Putamen (tissue), 1 donor: Measurements from ENCODE around the gene NHLRC4.

ENCODE experiments used
- DNase-seq: peaks from one replicate; pipeline ENCODE4 v3.0.0-alpha.2; 2016; ENCODE audit warnings: low spot score

NHLRC4 gene

GRCh38 chr16:530111-530817, 36.5 kb upstream of the NHLRC4 start:
- no peak for DNase-seq

GRCh38 chr16:531494-532125, 35.2 kb upstream of the NHLRC4 start:
- DNase-seq = no peak

- no peak for DNase-seq
Observed at GRCh38 chr16:533391-534123, 33.2 kb upstream of the NHLRC4 start.

DNA sequence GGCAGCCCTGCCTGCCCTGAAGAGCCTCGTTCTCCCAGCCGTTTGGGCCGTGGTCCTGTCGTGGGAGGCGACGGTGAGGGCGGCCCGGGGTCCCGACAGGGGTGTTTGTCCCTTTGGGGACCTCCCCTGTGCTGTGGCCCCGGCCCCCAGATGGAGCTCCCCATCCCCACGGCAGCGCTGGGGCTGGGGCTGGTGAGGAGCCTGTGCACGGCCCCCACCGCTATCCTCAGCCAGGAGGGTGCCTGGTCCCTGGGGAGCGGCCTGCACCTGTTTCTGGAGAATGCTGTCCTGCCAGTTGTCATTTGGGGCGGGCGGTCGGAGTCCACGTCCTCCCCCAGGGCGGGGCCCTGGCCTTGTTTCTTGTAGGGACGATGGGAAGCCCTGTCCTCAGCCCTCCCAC, 32.7 kb upstream of the NHLRC4 start:
- DNase-seq = no peak

DNA sequence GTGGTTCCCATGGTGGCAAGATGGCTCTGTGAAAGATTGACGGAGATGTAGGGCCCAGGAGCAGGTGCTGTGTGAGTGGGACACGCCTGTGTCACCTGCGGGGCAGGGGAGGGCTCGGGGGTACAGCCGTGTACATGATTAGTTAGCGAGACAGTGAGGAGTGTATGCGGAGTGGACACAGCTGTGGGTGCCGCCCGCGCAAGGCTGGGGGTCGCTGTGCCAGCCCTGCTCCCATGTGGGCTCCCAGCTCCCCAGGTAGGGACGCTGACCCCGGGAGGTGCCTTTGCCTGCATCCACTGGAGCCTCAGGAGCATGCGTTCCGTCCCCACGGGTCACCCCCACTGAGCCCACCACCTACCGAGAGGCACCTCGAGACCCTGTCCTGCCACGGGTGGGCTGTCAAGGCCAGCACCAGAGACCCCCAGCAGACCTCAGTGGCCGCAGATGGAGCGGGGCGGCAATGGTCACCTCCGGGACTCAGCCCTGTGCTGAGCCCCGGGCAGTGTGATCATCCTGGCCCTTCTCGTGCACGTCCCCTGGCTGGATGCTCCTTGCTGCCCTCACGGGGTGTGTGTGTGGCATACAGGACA, 31.9 kb upstream of the NHLRC4 start:
- no peak for DNase-seq

- no peak for DNase-seq
Observed at GRCh38 chr16:535446-536405, 31.1 kb upstream of the NHLRC4 start.

DNA sequence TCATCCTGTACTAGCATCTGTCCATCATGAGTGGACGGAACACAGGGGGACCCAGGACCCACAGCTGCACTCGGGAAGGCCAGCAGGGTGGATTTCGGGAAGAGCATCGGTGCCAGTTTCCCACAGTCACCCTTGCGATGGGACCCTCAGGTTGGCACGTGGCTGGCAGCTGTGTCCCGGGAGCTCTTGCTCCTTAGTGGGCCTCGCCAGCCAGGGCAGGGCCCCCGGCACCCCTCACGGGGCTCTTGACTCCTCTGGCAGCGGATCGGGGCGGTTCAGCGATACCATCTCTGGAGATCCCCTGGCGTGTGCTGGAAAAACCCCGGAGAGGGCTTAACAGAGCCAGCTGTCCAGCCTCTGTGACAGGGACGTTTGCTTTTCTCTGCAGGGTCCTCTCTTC, 30.1 kb upstream of the NHLRC4 start:
- no peak for DNase-seq

DNA sequence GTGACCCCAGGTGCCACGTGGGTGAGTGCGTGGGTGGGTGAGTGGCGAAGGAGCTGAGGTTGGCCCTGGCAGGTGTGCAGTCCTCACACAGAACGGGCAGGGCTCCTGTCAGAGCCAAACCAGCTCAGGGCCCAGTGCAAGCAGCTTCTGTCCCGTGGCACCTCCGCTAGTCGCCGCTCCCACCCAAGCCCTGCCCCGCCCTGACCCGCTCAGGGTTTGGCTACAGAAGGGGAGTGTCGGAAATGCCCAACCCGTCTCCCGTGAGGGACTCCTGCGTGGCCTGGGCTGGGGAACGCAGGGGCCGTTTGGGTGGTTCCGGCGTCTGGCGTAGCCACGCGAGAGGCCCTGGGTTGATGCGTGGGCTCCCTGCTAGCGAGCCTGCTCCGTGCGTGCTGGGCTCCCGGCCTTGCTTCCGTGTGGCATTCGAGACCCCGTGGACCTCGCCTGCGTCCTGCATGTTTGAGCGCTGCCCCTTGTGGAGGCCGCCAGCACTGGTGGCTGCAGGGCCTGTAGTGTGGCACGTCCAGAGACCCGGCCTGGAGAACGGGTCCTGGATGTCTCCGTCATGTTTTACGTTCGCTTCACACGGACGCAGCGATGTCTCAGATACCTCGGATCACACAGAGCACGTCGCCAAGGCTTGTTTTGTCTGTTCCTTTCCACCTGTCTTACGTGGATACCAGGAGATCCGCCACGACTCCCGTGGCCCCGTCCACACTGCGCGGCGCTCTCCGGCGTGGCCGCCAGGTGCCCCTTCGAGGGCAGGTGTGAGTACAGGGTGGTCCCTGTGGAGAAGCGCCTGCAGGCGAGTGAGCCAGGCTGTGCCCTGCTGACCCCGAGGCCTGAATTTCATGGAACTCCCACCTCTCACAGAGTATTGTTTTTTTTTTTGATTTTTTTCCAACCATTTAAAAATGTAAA, 29.1 kb upstream of the NHLRC4 start:
- no peak for DNase-seq

GRCh38 chr16:539901-540530, 26.8 kb upstream of the NHLRC4 start:
- DNase-seq = no peak

GRCh38 chr16:540645-541340, 26.0 kb upstream of the NHLRC4 start:
- no peak for DNase-seq

DNA sequence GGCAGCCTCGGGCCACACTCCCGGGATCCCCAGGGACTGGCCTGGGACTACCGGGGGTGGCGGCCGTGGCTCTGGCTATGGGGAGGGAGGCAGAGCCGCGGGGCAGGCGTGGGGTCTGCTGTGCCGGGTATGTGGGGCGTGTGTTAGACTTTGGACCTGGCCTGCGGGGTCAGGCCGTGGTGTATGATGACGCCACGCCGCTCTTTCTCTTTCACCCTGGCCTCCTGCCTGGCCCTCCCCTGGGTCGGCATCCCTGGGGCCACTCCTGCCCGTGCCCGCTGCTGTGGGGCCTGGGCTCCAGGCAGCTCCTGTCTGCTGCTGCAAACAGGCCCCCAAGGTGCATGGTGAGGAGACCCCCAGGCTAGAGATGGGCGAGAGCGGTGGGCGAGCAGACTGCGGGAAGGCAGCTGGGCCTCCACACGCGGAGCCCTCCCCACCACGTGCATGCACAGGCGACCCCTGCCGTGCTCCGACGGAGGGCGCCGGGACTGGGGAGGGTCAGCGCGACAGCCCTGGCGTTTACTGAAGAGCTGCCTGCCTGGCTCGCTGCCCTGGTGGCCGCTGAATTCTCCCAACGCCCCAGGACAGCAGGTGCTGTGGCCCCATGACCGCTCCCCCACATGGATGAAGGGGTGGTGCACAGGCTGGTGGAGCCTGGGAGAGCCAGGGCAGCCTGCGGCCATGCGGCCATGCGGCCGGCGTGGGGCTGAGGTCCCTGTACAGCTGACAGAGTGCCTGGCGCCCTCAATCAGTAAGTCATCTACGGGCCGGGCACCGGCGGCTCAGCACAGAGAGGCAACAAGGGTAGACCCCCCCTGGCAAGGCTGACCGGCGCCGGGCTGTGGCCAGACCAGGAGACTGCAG, 23.3 kb upstream of the NHLRC4 start:
- no peak for DNase-seq

DNA sequence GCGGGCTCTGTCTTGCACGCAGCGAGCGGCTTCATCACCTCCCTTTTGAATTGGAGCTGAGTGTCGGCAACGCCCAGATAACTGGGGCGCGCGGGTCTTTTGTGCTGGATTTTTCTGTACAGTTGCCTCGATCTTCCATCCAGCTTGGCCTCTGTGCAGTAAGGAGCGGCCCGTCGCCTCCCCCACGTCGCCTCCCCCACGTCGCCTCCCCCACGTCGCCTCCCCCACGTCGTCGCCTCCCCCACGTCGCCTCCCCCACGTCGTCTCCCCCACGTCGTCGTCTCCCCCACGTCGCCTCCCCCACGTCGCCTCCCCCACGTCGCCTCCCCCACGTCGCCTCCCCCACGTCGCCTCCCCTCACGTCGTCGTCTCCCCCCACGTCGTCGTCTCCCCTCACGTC, 22.3 kb upstream of the NHLRC4 start:
- DNase-seq = no peak

- no peak for DNase-seq
Observed at GRCh38 chr16:546909-547770, 19.7 kb upstream of the NHLRC4 start.

DNA sequence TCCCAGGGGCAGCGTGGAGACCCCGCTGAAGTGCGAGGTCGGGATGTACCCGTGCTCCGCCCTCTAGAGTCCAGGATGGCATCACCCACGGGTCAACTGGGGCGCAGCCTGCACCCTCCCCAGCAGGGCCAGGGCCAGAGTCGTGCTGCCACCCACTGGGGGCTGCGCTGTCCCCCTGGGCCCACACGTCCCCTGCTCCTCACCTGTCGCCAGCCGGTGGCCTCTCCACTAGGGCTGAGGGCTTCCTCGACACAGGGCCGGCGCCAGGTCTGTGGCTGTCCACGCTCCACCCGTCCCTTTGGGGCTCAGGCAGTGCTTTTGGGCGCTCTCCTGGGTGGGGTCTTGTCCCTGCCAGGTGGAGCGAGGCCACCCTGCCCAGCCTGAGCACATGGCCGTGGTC, 18.2 kb upstream of the NHLRC4 start:
- DNase-seq = no peak

GRCh38 chr16:549544-550263, 17.1 kb upstream of the NHLRC4 start:
- no peak for DNase-seq

- DNase-seq = no peak
Observed at GRCh38 chr16:551210-551609, 15.6 kb upstream of the NHLRC4 start.

GRCh38 chr16:552171-552570, 14.6 kb upstream of the NHLRC4 start:
- no peak for DNase-seq
